ENCODE measurements around the gene RAB27A. TPM values are rescaled to one million over a fixed set of nuclear protein-coding genes. Genes with fewer than 3 reads are reported as not detected.

RAB27A gene
- total RNA-seq, 1 donor from 2014 or later: 17.8 TPM

GRCh38 chr15:55230953-55231352 lies 58.7 kb downstream of the RAB27A start:
- no peak overlapping the region for H2AFZ ChIP-seq (ENCODE audit: low read depth, low read length)
- no peaks in the 10 kb centered on the region for H3K79me2 ChIP-seq (ENCODE audit: insufficient read depth, low read length)
- no peaks in the 10 kb centered on the region for H4K20me1 ChIP-seq (ENCODE audit: insufficient read depth, low read length)
- H3K27ac ChIP-seq (ENCODE audit: low read depth, low read length): no peak overlapping the region
- no peaks in the 10 kb centered on the region for H3K36me3 Mint-ChIP-seq (ENCODE audit: low read depth, unreplicated experiment)
- no peak overlapping the region for H3K4me3 ChIP-seq (ENCODE audit: insufficient read depth, low read depth, low read length)
- no peak for TF ChIP-seq CTCF (IDR thresholded peaks at IDR 0.05; ENCODE audit: insufficient read depth, low read depth, low read length)
- no peak for TF ChIP-seq EZH2 (IDR thresholded peaks at IDR 0.05; ENCODE audit: insufficient read depth, low read length)
- no peaks in the 10 kb centered on the region for H3K36me3 ChIP-seq (ENCODE audit: insufficient read depth, low read length)
- FAIRE-seq: no peak
- peaks cover 4% of the 10 kb centered on the region for H3K4me1 ChIP-seq (ENCODE audit: insufficient read depth, low read length)
- H3K27me3 Mint-ChIP-seq (ENCODE audit: low read depth, unreplicated experiment): no peaks in the 10 kb centered on the region
- H3K4me2 ChIP-seq (ENCODE audit: low read length): no peak overlapping the region
- H3K4me3 Mint-ChIP-seq (ENCODE audit: unreplicated experiment): no peak overlapping the region
- no peak for DNase-seq (ENCODE audit: low read depth)
- no peaks in the 10 kb centered on the region for H3K27me3 ChIP-seq (ENCODE audit: insufficient read depth, low read length)
- H3K9me3 ChIP-seq (ENCODE audit: insufficient read depth, low read depth, low read length): no peaks in the 10 kb centered on the region
- H3K9me3 Mint-ChIP-seq (ENCODE audit: unreplicated experiment): no peaks in the 10 kb centered on the region
- H3K27ac Mint-ChIP-seq (ENCODE audit: unreplicated experiment): no peak overlapping the region
- H3K4me1 Mint-ChIP-seq (ENCODE audit: low read depth, unreplicated experiment): peaks cover 6% of the 10 kb centered on the region
- H3K9ac ChIP-seq (ENCODE audit: low read length): no peak overlapping the region

GRCh38 chr15:55230051-55230670 lies 59.5 kb downstream of the RAB27A start:
- H3K4me1 ChIP-seq (ENCODE audit: insufficient read depth, low read length): peaks cover 4% of the 10 kb centered on the region
- Mint-ChIP-seq H3K27ac (ENCODE audit: unreplicated experiment) (no peak overlapping the region), H3K4me3 (ENCODE audit: unreplicated experiment) (no peak overlapping the region), H3K4me1 (ENCODE audit: low read depth, unreplicated experiment) (peaks cover 12% of the 10 kb centered on the region), H3K36me3 (ENCODE audit: low read depth, unreplicated experiment) (peaks cover 2% of the 10 kb centered on the region), H3K9me3 (ENCODE audit: unreplicated experiment) (no peaks in the 10 kb centered on the region), H3K27me3 (ENCODE audit: low read depth, unreplicated experiment) (no peaks in the 10 kb centered on the region)
- peak overlapping the region; percentile 30 for H3K4me2 ChIP-seq (ENCODE audit: low read length)
- FAIRE-seq (no peak), DNase-seq (ENCODE audit: low read depth) (peak; percentile 69)
- H3K27me3 ChIP-seq (ENCODE audit: insufficient read depth, low read length): no peaks in the 10 kb centered on the region
- no peak for TF ChIP-seq CTCF (IDR thresholded peaks at IDR 0.05; ENCODE audit: insufficient read depth, low read depth, low read length)
- no peak for TF ChIP-seq EZH2 (IDR thresholded peaks at IDR 0.05; ENCODE audit: insufficient read depth, low read length)
- H3K79me2 ChIP-seq (ENCODE audit: insufficient read depth, low read length): no peaks in the 10 kb centered on the region
- H3K27ac ChIP-seq (ENCODE audit: low read depth, low read length): no peak overlapping the region
- H3K9me3 ChIP-seq (ENCODE audit: insufficient read depth, low read depth, low read length): no peaks in the 10 kb centered on the region
- no peak overlapping the region for H3K9ac ChIP-seq (ENCODE audit: low read length)
- H4K20me1 ChIP-seq (ENCODE audit: insufficient read depth, low read length): no peaks in the 10 kb centered on the region
- no peaks in the 10 kb centered on the region for H3K36me3 ChIP-seq (ENCODE audit: insufficient read depth, low read length)
- H2AFZ ChIP-seq (ENCODE audit: low read depth, low read length): no peak overlapping the region
- no peak overlapping the region for H3K4me3 ChIP-seq (ENCODE audit: insufficient read depth, low read depth, low read length)

- Mint-ChIP-seq H3K4me3 (ENCODE audit: unreplicated experiment) (no peak overlapping the region), H3K36me3 (ENCODE audit: low read depth, unreplicated experiment) (peaks cover 5% of the 10 kb centered on the region), H3K4me1 (ENCODE audit: low read depth, unreplicated experiment) (peaks cover 35% of the 10 kb centered on the region), H3K9me3 (ENCODE audit: unreplicated experiment) (no peaks in the 10 kb centered on the region), H3K27ac (ENCODE audit: unreplicated experiment) (no peak overlapping the region), H3K27me3 (ENCODE audit: low read depth, unreplicated experiment) (no peaks in the 10 kb centered on the region)
- Histone ChIP-seq H3K36me3 (ENCODE audit: insufficient read depth, low read length) (no peaks in the 10 kb centered on the region), H3K9ac (ENCODE audit: low read length) (no peak overlapping the region), H2AFZ (ENCODE audit: low read depth, low read length) (no peak overlapping the region), H3K4me2 (ENCODE audit: low read length) (no peak overlapping the region), H3K27ac (ENCODE audit: low read depth, low read length) (no peak overlapping the region), H3K79me2 (ENCODE audit: insufficient read depth, low read length) (no peaks in the 10 kb centered on the region), H3K4me3 (ENCODE audit: insufficient read depth, low read depth, low read length) (no peak overlapping the region), H3K27me3 (ENCODE audit: insufficient read depth, low read length) (no peaks in the 10 kb centered on the region), H3K9me3 (ENCODE audit: insufficient read depth, low read depth, low read length) (no peaks in the 10 kb centered on the region), H4K20me1 (ENCODE audit: insufficient read depth, low read length) (no peaks in the 10 kb centered on the region), H3K4me1 (ENCODE audit: insufficient read depth, low read length) (peaks cover 12% of the 10 kb centered on the region)
- TF ChIP-seq EZH2 (IDR thresholded peaks at IDR 0.05; ENCODE audit: insufficient read depth, low read length) (no peak), CTCF (IDR thresholded peaks at IDR 0.05; ENCODE audit: insufficient read depth, low read depth, low read length) (no peak)
- DNase-seq (ENCODE audit: low read depth) (no peak), FAIRE-seq (no peak)
These were observed 63.5 kb downstream of the RAB27A start for GRCh38 chr15:55226127-55226526.

Measured in astrocyte (in vitro differentiated cells and primary cell).